ENCODE measurements around the gene XIRP2.

GRCh38 chr2:167297292-167297691 lies 409.0 kb downstream of the XIRP2 start:
- no peak for TF ChIP-seq CTCF (IDR thresholded peaks at IDR 0.05; ENCODE audit: low read depth, low read length)
- TF ChIP-seq EZH2phosphoT487 (IDR thresholded peaks at IDR 0.05; ENCODE audit: low read depth): no peak
